ENCODE data around the gene CCDC85B.
A peak's percentile ranks its signal among the peaks of the same experiment; 100 is the strongest.

The CCDC85B gene

DNA sequence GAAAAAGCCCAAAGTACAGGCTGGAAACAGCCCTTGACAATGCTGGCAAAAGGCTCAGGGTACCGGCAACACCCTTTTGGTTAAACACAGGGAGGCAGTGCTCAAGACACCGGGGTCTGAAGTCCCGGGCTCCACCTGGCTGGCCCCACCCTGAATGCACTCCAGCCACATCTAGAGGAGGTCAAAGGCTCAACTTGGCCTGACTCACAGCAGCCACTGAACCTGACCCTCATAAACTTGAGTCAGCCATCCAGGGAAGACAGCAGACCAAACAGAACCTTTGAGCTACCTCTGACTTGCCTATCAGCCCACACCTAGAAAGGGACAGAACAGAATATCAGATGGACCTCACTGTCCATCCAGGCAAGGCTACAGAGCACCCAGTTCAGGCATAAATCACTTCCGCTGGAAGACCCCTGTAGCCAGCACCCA is 36.3 kb upstream of the CCDC85B start:
- no peak for DNase-seq (ENCODE audit: extremely low read depth, low read depth)
- no peak for TF ChIP-seq CTCF (IDR thresholded peaks at IDR 0.05; ENCODE audit: low read depth, low read length)

DNA sequence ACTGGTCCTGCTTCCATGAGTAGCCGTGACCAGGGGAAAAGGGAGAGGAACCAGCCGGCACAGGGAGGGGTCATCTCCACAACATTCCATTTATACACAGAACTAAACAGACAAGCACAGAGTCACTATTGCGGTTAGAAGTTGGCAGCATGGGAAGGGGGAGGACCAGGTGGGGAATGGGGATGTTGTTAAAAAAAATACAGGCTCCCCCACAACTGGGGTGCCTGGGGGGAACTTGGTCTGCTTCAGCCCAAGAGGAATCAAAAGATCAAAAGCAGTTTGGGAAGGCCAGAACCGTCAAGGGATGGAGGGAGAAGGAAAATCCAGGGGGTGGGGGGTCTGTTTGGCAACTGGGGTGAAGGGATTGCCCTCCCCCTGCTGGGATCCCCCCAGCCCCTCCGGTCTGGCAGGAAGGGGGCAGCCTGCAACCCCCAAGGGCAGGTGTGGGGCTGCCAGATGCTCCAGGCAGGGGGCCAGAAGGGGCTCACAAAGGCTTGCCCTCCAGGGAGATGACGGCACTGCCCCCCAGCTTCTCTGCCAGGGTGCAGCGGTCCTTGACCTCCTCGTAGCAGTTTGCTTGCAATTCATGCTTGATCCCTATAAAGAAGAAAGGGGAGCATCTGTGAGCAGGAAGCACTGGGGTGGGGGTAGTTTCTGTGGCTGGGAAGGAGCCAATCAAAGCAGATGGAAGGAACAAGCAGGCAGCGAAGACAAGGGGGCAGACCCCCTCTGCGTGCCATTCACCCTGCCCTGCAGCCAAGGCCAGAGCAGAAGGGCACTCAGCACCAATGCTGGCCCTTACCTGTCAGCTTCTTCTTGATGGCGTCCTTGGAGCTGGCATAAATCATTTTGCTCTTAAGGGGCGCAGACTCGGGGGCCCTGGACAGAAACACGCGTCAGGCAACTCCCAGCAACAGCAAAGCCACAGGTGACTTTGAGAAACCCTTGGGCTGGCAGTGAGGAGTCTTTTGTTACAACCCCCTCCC is 35.3 kb upstream of the CCDC85B start:
- DNase-seq (ENCODE audit: extremely low read depth, low read depth): no peak
- no peak for TF ChIP-seq CTCF (IDR thresholded peaks at IDR 0.05; ENCODE audit: low read depth, low read length)

GRCh38 chr11:65855927-65856363 is 34.5 kb upstream of the CCDC85B start:
- DNase-seq (ENCODE audit: extremely low read depth, low read depth): no peak
- no peak for TF ChIP-seq CTCF (IDR thresholded peaks at IDR 0.05; ENCODE audit: low read depth, low read length)

DNA sequence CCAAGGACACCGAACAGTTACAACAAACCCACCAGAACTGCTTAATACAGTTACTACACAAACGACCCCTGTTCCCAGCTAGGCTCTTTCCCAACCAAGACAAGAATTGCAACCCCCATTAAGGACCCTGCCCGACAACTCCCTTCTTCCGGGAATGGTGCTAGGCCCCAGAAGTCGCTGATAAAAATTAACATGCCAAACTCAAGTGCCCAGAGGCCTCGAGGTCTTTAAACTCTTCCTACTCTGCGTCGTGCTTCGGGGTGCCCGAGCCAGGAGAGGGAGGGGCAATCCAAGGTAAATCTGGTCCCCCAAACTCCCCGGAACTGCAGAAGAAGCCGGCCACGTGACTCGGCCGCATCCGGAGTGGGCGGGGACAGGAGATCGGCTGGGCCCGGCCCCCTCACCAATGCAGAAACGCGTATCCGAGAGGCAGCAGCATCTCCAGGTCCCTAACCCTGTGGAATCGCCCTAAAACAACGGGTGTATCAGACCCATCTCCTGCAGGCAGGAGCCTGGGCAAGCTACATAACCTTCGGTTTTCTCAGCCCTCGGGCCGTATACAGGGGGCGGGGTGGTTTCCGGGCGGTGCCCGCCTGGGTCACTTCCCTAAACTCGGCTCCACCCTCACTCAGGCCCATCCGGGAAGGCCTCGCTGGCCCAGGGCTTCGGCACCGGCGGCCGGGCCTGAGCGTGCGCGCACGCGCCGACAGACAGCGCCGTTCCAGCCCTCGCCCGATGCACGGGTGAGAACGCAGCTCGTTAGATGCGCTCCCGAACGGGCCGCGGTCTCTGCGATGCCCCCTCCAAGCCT is 33.6 kb upstream of the CCDC85B start:
- TF ChIP-seq CTCF (IDR thresholded peaks at IDR 0.05; ENCODE audit: low read depth, low read length): no peak
- DNase-seq (ENCODE audit: extremely low read depth, low read depth): no peak

DNA sequence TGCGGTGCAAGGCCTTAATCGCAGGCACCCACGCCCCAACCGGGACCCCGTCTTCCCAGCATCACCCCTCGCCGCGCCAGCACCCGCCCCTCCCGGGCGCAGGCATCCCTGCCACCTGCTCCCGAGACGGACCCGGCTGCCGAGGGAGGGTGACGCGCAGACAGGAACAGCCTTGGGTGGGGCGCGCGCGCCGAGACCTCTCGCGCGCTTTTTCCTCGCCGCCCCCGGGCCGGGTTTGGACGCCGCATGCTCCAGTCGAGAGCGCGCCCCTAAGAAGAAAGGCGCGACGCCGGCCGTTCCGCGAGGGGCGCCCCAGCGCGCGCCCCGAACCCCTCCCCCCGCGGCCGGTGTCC is 33.0 kb upstream of the CCDC85B start:
- no peak for DNase-seq (ENCODE audit: extremely low read depth, low read depth)
- no peak for TF ChIP-seq CTCF (IDR thresholded peaks at IDR 0.05; ENCODE audit: low read depth, low read length)

GRCh38 chr11:65857853-65858680 is 32.4 kb upstream of the CCDC85B start, which contains the start of gene CFL1:
Gene CFL1, minus strand, starts transcription at chr11:65858180. Its CDS starts 81 bp downstream, at chr11:65858099.
- TF ChIP-seq CTCF (IDR thresholded peaks at IDR 0.05; ENCODE audit: low read depth, low read length): no peak
- DNase-seq (ENCODE audit: extremely low read depth, low read depth): peak; percentile 94
